Breast epithelium (tissue), 4 donors: ENCODE results near the gene NAXE. TPM values are rescaled to one million over a fixed set of nuclear protein-coding genes. Genes with fewer than 3 reads are reported as not detected.

Source experiments
- DNase-seq, 2 donors: peaks; one replicate each; pipeline ENCODE4 v3.0.0-alpha.2; 2019; ENCODE audit warnings: low spot score in 2 of 2
- H3K27ac ChIP-seq, 2 donors: fragments of 200-600 bp; sonication (generic) in 1 of 2; one replicate each; pipeline ENCODE4 v1.5.1; 2016 to 2019; ENCODE audit warnings: mild to moderate bottlenecking in 1 of 2
- H3K27me3 ChIP-seq, 2 donors: fragments of 200-600 bp; sonication (generic) in 1 of 2; one replicate each; pipeline versions ENCODE4 v1.5.1 to v1.6.0; 2017 to 2019; ENCODE audit warnings: control low read depth in 1 of 2, mild to moderate bottlenecking in 1 of 2
- H3K36me3 ChIP-seq: fragments of 200-600 bp; one replicate; pipeline ENCODE4 v1.5.1; 2019
- H3K4me1 ChIP-seq, 2 donors: fragments of 200-600 bp; sonication (generic); one replicate each; pipeline ENCODE4 v1.5.1; 2016 to 2019; ENCODE audit warnings: control low read depth in 1 of 2
- H3K4me3 ChIP-seq, 3 donors: fragments of 200-600 bp; sonication (generic); 1 replicate in 2 of 3; 2 replicates in 1 of 3; pipeline ENCODE4 v1.5.1; 2016 to 2019; ENCODE audit warnings: mild to moderate bottlenecking in 3 of 3, moderate library complexity in 2 of 3
- H3K9me3 ChIP-seq, 2 donors: fragments of 200-600 bp; sonication (generic) in 1 of 2; one replicate each; pipeline ENCODE4 v1.5.1; 2016 to 2019; ENCODE audit warnings: control low read depth in 1 of 2
- CTCF ChIP-seq, 3 donors: fragments of 450-650 bp; IDR thresholded peaks; one replicate each; pipeline ENCODE4 v1.5.1; 2016 to 2017; ENCODE audit warnings: antibody characterized with exemption in 3 of 3, mild to moderate bottlenecking in 3 of 3, moderate library complexity in 3 of 3
- POLR2A ChIP-seq: fragments of 450-650 bp; IDR thresholded peaks from one replicate; pipeline ENCODE4 v1.6.1; 2016; ENCODE audit warnings: antibody characterized with exemption, mild to moderate bottlenecking, moderate library complexity
- POLR2AphosphoS5 ChIP-seq, 3 donors: sonication (generic); formaldehyde crosslinking; IDR thresholded peaks; one replicate each; pipeline ENCODE4 v1.6.1; 2017; ENCODE audit warnings: antibody characterized with exemption in 3 of 3
- intact Hi-C: fragments of 100-400 bp; cut with DNase I; formaldehyde crosslinking; loops from one replicate; pipeline ENCODE4 v1.15.1; 2023; ENCODE audit warnings: low total_unique reads
- total RNA-seq, 3 donors: library from RNA; depleted of rRNA; stranded (reverse); fragments of >200 nt; gene quantifications; one replicate each; pipeline ENCODE4 v1.1.0, GENCODE V29; 2016

Gene NAXE
- total RNA-seq, 3 donors from 2014 or later, result 70.4 to 90.5 (median 75.5) TPM

DNA sequence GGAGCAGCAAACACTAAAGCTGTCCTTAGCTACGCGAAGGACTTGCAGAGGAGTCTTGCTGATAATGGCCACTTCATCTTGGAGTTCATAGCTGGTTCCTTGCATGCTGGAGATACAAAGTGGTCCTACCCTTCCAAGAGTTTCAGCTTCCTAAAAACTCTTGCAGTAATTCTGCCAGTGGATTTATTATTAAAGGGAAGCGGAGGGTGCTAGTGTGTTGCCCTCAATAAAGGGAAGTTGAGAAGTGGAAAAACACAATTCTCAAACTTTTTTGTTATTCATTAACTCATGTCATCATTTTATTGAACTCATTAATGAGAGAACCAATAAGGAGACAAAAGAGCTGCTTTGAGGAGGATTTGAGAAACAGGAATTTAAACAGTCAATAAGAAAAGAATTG, 21.1 kb downstream of the NAXE start:
- Histone ChIP-seq H3K4me3 (no peak overlapping the region), H3K27me3 (no peaks in the 10 kb centered on the region), H3K27ac (no peak overlapping the region), H3K9me3 (no peaks in the 10 kb centered on the region), H3K36me3 (no peaks in the 10 kb centered on the region), H3K4me1 (no peaks in the 10 kb centered on the region)
- intact Hi-C loops, result no loop called here
- DNase-seq, result no peak
- no peak for TF ChIP-seq POLR2AphosphoS5 (IDR thresholded peaks at IDR 0.05)
- TF ChIP-seq POLR2A, result no peak
- TF ChIP-seq CTCF (IDR thresholded peaks at IDR 0.05), result no peak

DNA sequence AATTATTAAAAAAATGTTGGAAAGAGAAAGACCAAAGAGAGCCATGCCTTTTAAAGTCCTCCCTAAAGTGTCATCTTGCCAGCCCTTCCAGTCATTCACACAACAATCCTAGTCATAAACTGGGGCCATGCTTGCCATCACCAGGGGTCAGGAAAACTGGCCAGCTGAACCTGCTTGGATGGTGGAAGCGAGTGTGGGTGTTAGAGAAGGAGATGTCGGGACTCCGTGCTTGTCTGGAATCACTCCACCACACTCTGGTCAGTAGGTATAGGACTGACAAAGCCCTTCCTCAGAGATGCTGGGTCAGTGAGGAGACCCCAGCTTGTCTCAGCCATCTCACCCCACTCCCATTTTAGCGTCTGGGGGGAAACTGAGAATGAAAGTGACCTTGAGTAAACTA, 24.4 kb downstream of the NAXE start:
- DNase-seq, result no peak
- Histone ChIP-seq H3K27ac (peak overlapping the region; percentile 13 to 81), H3K9me3 (no peaks in the 10 kb centered on the region), H3K36me3 (no peaks in the 10 kb centered on the region), H3K4me3 (peak overlapping the region in 2 of 3 donors; percentile 19 to 43), H3K4me1 (no peaks in the 10 kb centered on the region), H3K27me3 (peaks cover 0 to 14% of the 10 kb centered on the region in 2 donors)
- intact Hi-C loops, result no loop called here
- no peak for TF ChIP-seq POLR2AphosphoS5 (IDR thresholded peaks at IDR 0.05)
- TF ChIP-seq POLR2A, result no peak
- TF ChIP-seq CTCF (IDR thresholded peaks at IDR 0.05), result no peak

- no peaks in the 10 kb centered on the region for H3K9me3 ChIP-seq
- peak overlapping the region in 2 of 3 donors; percentile 19 to 43 for H3K4me3 ChIP-seq
- no peaks in the 10 kb centered on the region for H3K36me3 ChIP-seq
- intact Hi-C loops, result no loop called here
- DNase-seq, result no peak
- H3K27me3 ChIP-seq, result peaks cover 0 to 14% of the 10 kb centered on the region in 2 donors
- no peak for TF ChIP-seq CTCF (IDR thresholded peaks at IDR 0.05)
- no peak for TF ChIP-seq POLR2AphosphoS5 (IDR thresholded peaks at IDR 0.05)
- no peak for TF ChIP-seq POLR2A
- peak overlapping the region; percentile 13 to 81 for H3K27ac ChIP-seq
- H3K4me1 ChIP-seq, result no peaks in the 10 kb centered on the region
Measured at GRCh38 chr1:156616463-156616862, 24.9 kb downstream of the NAXE start.

- no peak within 1 kb of the TSS for H3K4me3 ChIP-seq
- no peaks in the 10 kb centered on the region for H3K36me3 ChIP-seq
- H3K27ac ChIP-seq, result no peak within 1 kb of the TSS
- H3K4me1 ChIP-seq, result no peaks in the 10 kb centered on the region
- no peak for DNase-seq
- no peaks in the 10 kb centered on the region for H3K9me3 ChIP-seq
- intact Hi-C loops, result no loop called here
- no peak for TF ChIP-seq POLR2AphosphoS5 (IDR thresholded peaks at IDR 0.05)
- peak in 1 of 3 donors; percentile 17 for TF ChIP-seq CTCF (IDR thresholded peaks at IDR 0.05)
- H3K27me3 ChIP-seq, result peaks cover 5 to 21% of the 10 kb centered on the region in 2 donors
Measured at GRCh38 chr1:156618853-156619581, 27.4 kb downstream of the NAXE start, which contains the start of gene HAPLN2. TSS of gene HAPLN2 (plus strand) at chr1:156619415. CDS start at chr1:156623491, 4,076 bp downstream.

DNA sequence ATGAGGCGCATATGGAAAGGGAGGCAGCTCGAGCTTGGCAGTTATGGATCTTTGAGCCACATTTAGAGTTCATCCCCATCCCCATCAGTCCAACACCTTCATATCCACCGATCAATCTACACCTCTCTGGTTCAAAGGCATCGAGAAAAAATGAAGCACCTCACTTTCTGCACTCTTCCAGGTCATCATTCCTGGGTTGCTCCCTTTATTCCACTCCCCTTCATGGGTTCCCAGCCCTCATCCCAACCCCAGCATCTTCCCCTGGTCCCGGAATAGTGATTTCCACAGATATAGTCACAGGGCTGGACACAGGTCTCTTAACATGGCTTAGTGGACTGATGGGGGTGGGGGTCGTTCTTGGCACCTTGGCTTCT, 28.0 kb downstream of the NAXE start:
- Histone ChIP-seq H3K9me3 (no peaks in the 10 kb centered on the region), H3K36me3 (no peaks in the 10 kb centered on the region), H3K27ac (no peak overlapping the region), H3K27me3 (peaks cover 5 to 26% of the 10 kb centered on the region in 2 donors), H3K4me1 (peaks cover 5% of the 10 kb centered on the region in 2 donors), H3K4me3 (no peak overlapping the region)
- TF ChIP-seq POLR2A (no peak), CTCF (IDR thresholded peaks at IDR 0.05) (no peak), POLR2AphosphoS5 (IDR thresholded peaks at IDR 0.05) (no peak)
- DNase-seq, result no peak
- intact Hi-C loops, result no loop called here
